ENCODE results near the gene TRPM5.
A peak's percentile ranks its signal among the peaks of the same experiment; 100 is the strongest.

TRPM5 gene

DNA sequence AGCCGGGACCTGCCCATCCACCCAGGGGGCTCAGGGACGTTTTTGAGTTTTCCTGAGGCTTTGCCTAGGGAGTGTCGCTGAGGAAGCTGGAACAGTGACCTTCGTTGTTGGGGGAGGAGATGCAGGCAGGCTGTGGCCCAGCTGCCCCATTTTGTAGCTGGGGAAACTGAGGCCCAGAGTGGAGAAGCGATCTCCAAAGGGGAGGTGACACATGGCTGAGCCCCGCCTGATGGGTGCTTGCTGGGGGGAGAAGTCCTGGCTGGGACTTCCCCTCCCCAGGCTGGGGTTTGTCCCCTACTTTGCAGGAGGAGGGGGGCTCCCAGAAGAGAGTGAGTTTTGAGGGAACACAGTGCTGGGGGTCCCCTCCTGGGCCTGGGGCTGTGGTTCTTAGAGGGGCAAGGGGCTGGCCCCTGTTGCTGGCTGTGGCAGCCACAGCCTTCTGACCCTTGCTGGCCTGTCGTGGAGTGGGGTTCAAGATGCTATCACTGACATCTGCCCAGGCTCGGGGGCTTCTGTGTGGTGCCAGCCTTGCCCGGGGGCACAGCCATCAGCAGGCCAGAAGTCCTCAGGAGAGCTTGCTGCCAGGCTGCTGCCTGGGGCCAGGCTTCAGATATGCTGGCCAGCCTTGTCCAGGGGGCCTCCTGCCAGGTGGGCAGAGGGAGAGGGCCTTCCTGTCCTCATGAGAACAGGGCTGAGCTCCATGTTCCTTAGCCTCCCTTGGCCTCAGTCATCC, 21.9 kb upstream of the TRPM5 start:
- peak overlapping the region; percentile 12 for H3K27ac ChIP-seq (ENCODE audit: low read depth, low read length)
- peak overlapping the region; percentile 10; the same call in 1 of the 2 replicates for H3K9ac ChIP-seq (ENCODE audit: low read length)
- peak overlapping the region; percentile 32 for H3K4me2 ChIP-seq (ENCODE audit: low read depth, low read length, poor library complexity, severe bottlenecking)
- no peak overlapping the region for H2AFZ ChIP-seq (ENCODE audit: low read depth, low read length, severe bottlenecking)
- H3K9me3 ChIP-seq (ENCODE audit: insufficient read depth, low read length): no peaks in the 10 kb centered on the region
- no peaks in the 10 kb centered on the region for H3K36me3 ChIP-seq (ENCODE audit: low read length)
- no peaks in the 10 kb centered on the region for H3K9me2 ChIP-seq (replicated peaks; ENCODE audit: insufficient read depth, low read length)
- no peaks in the 10 kb centered on the region for H4K20me1 ChIP-seq (ENCODE audit: low read depth, low read length)
- TF ChIP-seq EZH2phosphoT487 (conservative IDR thresholded peaks at IDR 0.05; ENCODE audit: low read length): no peak
- TF ChIP-seq, protein P1, sequence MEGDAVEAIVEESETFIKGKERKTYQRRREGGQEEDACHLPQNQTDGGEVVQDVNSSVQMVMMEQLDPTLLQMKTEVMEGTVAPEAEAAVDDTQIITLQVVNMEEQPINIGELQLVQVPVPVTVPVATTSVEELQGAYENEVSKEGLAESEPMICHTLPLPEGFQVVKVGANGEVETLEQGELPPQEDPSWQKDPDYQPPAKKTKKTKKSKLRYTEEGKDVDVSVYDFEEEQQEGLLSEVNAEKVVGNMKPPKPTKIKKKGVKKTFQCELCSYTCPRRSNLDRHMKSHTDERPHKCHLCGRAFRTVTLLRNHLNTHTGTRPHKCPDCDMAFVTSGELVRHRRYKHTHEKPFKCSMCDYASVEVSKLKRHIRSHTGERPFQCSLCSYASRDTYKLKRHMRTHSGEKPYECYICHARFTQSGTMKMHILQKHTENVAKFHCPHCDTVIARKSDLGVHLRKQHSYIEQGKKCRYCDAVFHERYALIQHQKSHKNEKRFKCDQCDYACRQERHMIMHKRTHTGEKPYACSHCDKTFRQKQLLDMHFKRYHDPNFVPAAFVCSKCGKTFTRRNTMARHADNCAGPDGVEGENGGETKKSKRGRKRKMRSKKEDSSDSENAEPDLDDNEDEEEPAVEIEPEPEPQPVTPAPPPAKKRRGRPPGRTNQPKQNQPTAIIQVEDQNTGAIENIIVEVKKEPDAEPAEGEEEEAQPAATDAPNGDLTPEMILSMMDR (IDR thresholded peaks at IDR 0.05; ENCODE audit: insufficient read depth, low read length, poor library complexity, severe bottlenecking): no peak
- no peak overlapping the region for H3K4me3 ChIP-seq (ENCODE audit: insufficient read depth, low read length, poor library complexity, severe bottlenecking)
- no peaks in the 10 kb centered on the region for H3K27me3 ChIP-seq (ENCODE audit: low read length)
- H3K79me2 ChIP-seq (ENCODE audit: insufficient read depth, low read length): no peaks in the 10 kb centered on the region
- peaks cover 19% of the 10 kb centered on the region for H3F3A ChIP-seq (ENCODE audit: insufficient read depth)

DNA sequence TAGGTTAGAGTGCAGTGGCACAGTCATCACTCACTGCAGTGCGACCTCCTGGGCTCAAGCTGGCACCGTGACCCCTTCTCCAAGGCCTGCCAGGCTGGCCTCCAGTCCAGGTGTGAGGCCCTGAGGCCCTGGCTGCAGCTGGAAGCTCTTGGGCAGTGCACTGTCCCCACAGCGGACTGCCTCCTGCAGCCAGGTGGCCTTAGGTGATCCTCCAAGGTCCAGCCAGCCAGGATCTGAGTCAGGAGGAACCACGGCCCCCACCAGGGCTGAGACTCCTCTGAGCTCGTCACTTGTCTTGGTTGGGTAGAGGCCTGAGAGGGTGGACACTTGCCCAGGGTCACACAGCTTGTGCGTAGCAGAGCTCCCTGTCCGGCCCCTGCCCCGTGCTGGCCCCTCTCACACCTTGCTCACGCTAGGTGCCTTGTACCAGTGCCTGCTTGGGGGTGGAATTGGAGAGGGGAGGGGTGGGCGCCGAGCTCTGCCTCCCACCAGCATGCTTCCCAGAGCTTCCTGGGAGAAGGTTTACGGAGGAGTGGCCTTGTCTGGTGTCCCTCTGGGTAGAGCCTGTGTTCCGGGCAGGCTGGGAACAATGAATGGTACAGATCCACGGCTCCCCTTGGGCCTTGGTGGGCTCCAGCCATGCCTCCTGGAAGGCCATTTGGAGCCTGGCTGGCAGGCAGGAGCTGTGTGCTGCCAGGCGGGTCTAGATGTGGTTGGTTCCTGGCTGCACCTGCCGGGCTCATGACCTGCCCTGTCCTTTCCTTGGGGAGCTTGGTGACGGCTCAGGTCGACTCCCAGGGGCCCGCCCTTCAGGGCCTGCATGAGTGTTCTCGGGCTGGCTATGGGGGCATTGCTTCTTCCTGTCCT, 21.1 kb upstream of the TRPM5 start:
- no peak overlapping the region for H3K27ac ChIP-seq (ENCODE audit: low read depth, low read length)
- H3K27me3 ChIP-seq (ENCODE audit: low read length): no peaks in the 10 kb centered on the region
- TF ChIP-seq, protein P1 (IDR thresholded peaks at IDR 0.05; ENCODE audit: insufficient read depth, low read length, poor library complexity, severe bottlenecking): no peak
- TF ChIP-seq EZH2phosphoT487 (conservative IDR thresholded peaks at IDR 0.05; ENCODE audit: low read length): no peak
- no peak overlapping the region for H3K4me3 ChIP-seq (ENCODE audit: insufficient read depth, low read length, poor library complexity, severe bottlenecking)
- H2AFZ ChIP-seq (ENCODE audit: low read depth, low read length, severe bottlenecking): no peak overlapping the region
- H3K9me3 ChIP-seq (ENCODE audit: insufficient read depth, low read length): no peaks in the 10 kb centered on the region
- H3K9me2 ChIP-seq (replicated peaks; ENCODE audit: insufficient read depth, low read length): no peaks in the 10 kb centered on the region
- peaks cover 27% of the 10 kb centered on the region for H3F3A ChIP-seq (ENCODE audit: insufficient read depth)
- H3K4me2 ChIP-seq (ENCODE audit: low read depth, low read length, poor library complexity, severe bottlenecking): peak overlapping the region; percentile 32
- H3K9ac ChIP-seq (ENCODE audit: low read length): 0 out of 2 replicates have a peak overlapping the region, but pooled peaks have one; percentile 10
- no peaks in the 10 kb centered on the region for H3K79me2 ChIP-seq (ENCODE audit: insufficient read depth, low read length)
- H3K36me3 ChIP-seq (ENCODE audit: low read length): no peaks in the 10 kb centered on the region
- no peaks in the 10 kb centered on the region for H4K20me1 ChIP-seq (ENCODE audit: low read depth, low read length)

DNA sequence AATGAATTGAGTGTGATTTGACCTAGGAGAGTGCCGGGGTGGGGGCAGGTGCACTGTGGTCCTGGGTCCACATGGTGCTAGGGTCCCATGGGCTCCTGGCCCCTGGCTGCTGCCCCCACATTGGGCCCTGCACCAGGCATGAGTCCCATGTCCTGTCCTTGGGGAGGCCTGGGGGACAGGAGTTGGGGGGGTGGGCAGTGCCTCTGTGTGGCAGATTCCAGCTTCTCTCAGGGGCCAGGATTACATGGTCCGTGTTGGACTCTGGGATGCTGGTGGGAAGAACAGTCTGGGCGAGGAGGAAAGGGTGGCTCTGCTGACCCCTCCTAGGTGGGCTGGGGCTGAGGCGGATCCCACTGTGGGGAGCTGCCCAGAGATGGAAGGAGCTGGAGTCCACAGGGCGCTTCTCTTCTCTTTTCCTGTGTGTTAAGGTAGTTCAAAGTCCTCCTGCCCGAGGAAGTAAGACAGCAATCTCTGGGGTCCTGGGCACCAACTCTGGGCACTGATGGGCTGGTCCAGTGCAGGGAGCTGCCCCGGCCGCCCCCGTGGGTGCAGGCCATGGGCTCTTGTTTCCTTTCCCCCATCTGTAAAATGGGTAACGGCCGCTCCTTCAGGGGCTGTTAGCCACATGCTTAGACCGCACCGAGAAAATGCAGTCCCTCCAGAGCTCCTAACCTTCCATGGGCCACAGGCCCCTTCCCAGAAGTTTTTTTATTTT, 20.3 kb upstream of the TRPM5 start:
- Histone ChIP-seq H3K4me2 (ENCODE audit: low read depth, low read length, poor library complexity, severe bottlenecking) (no peak overlapping the region), H3K27ac (ENCODE audit: low read depth, low read length) (no peak overlapping the region), H3K4me3 (ENCODE audit: insufficient read depth, low read length, poor library complexity, severe bottlenecking) (no peak overlapping the region), H3K9me2 (replicated peaks; ENCODE audit: insufficient read depth, low read length) (no peaks in the 10 kb centered on the region), H3K79me2 (ENCODE audit: insufficient read depth, low read length) (no peaks in the 10 kb centered on the region), H3F3A (ENCODE audit: insufficient read depth) (peaks cover 33% of the 10 kb centered on the region), H3K9me3 (ENCODE audit: insufficient read depth, low read length) (no peaks in the 10 kb centered on the region), H3K27me3 (ENCODE audit: low read length) (no peaks in the 10 kb centered on the region), H4K20me1 (ENCODE audit: low read depth, low read length) (no peaks in the 10 kb centered on the region), H2AFZ (ENCODE audit: low read depth, low read length, severe bottlenecking) (no peak overlapping the region), H3K9ac (ENCODE audit: low read length) (no peak overlapping the region), H3K36me3 (ENCODE audit: low read length) (no peaks in the 10 kb centered on the region)
- no peak for TF ChIP-seq EZH2phosphoT487 (conservative IDR thresholded peaks at IDR 0.05; ENCODE audit: low read length)
- TF ChIP-seq, protein P1 (IDR thresholded peaks at IDR 0.05; ENCODE audit: insufficient read depth, low read length, poor library complexity, severe bottlenecking): no peak

Data from SU-DHL-6 (cell line).